Measurements from ENCODE around the gene CCNL2.

- TF ChIP-seq CTCF (IDR thresholded peaks at IDR 0.05; ENCODE audit: low read length) (no peak), EZH2 (optimal IDR thresholded peaks at IDR 0.05; ENCODE audit: low read depth, low read length) (no peak)
Observed at GRCh38 chr1:1338278-1338677, 60.9 kb downstream of the CCNL2 start.
